HG03025 (cell line): Measurements from ENCODE around the gene TYMS.

Source experiments
- ATAC-seq: cut with Tn5 transposase; IDR thresholded peaks from one replicate; pipeline ENCODE4 v1.9.1; 2021; ENCODE audit warnings: mild to moderate bottlenecking, moderate library complexity; ENCODE audit not compliant: unreplicated experiment, low FRiP score

TYMS gene

DNA sequence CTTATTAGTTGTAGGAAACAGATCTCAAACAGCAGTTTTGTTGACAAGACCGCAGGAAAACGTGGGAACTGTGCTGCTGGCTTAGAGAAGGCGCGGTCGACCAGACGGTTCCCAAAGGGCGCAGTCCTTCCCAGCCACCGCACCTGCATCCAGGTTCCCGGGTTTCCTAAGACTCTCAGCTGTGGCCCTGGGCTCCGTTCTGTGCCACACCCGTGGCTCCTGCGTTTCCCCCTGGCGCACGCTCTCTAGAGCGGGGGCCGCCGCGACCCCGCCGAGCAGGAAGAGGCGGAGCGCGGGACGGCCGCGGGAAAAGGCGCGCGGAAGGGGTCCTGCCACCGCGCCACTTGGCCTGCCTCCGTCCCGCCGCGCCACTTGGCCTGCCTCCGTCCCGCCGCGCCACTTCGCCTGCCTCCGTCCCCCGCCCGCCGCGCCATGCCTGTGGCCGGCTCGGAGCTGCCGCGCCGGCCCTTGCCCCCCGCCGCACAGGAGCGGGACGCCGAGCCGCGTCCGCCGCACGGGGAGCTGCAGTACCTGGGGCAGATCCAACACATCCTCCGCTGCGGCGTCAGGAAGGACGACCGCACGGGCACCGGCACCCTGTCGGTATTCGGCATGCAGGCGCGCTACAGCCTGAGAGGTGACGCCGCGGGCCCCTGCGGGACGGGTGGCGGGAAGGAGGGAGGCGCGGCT, at the start of gene TYMS:
TSS of gene TYMS (plus strand) at position 343 of the 690 bp plus-strand sequence. CDS start at position 433, 90 bp downstream.
- ATAC-seq, result peak; percentile 41

GRCh38 chr18:607930-608329, 49.5 kb upstream of the TYMS start:
- ATAC-seq, result no peak

GRCh38 chr18:610214-610928, 47.1 kb upstream of the TYMS start:
- no peak for ATAC-seq

GRCh38 chr18:612156-612555, 45.3 kb upstream of the TYMS start:
- ATAC-seq, result no peak

GRCh38 chr18:614193-614592, 43.3 kb upstream of the TYMS start:
- ATAC-seq, result no peak

- ATAC-seq, result no peak
Observed at GRCh38 chr18:615092-615521, 42.3 kb upstream of the TYMS start.

DNA sequence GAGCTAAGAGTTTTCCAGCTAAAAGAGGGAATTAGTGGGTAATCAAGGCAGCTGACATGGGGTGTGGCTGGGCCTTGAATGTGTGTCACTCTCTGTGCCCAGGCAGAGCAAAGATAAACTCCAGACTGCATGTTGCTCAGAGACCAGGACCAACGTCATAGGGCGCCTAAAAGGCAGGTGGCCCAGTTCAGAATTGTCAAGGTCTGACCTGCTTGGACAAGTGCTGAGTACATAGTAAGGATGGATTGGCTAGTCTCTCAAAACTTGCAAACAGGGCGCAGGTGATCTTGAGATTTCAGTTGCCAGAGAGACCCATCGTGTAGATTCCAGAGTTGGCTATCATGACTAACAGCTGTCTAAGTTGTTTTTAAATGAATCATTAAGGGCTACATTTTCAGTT, 41.7 kb upstream of the TYMS start:
- ATAC-seq, result no peak

DNA sequence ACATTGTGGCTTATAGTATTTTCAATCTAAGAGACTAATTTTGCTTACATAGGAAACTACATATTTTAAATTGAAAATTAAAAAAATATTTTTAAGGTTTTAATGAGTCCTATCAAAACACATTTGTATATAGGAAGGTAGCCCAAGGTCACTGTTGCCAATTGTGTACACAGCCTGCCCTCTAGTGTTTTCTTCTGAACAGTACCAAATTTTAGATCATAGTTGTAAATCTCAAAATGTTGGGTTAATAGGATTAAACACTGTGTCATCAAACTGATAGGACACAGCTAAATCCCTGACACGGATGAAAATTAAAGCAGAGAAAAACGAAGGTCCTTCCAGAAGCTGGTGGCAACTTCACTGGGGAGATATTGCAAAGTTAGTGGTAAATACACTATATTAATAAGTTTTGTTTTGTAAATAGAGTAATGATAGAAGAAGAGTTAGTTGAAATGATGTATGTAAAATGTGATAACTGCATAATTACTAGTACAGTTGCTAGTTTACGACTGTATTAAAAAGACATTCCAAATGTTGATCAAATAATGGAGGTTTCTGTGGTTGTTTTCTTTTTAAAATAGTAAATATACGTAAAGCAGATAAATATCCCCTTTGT, 41.0 kb upstream of the TYMS start:
- no peak for ATAC-seq

DNA sequence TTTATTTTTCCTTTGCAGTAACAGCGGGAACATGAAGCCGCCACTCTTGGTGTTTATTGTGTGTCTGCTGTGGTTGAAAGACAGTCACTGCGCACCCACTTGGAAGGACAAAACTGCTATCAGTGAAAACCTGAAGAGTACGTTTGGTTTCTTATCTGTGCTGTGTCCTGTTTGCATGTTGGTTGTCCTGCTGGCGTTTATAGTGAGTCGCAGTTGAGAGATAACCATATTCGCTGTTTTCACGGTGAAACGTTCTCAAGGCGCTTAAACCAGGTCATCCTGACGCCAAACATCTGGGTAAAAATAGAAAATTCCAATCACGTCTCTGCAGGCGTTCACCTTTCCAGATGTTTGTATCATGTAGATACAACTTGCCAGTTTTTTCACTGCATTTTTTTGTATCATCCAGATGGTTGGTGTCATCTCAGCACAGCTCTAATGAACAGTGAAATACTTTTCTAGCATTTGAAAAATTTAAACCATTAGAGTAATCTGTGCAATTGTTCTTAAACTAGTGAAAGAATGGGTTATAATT, 39.4 kb upstream of the TYMS start:
- no peak for ATAC-seq

GRCh38 chr18:618618-619017, 38.8 kb upstream of the TYMS start:
- ATAC-seq, result no peak

DNA sequence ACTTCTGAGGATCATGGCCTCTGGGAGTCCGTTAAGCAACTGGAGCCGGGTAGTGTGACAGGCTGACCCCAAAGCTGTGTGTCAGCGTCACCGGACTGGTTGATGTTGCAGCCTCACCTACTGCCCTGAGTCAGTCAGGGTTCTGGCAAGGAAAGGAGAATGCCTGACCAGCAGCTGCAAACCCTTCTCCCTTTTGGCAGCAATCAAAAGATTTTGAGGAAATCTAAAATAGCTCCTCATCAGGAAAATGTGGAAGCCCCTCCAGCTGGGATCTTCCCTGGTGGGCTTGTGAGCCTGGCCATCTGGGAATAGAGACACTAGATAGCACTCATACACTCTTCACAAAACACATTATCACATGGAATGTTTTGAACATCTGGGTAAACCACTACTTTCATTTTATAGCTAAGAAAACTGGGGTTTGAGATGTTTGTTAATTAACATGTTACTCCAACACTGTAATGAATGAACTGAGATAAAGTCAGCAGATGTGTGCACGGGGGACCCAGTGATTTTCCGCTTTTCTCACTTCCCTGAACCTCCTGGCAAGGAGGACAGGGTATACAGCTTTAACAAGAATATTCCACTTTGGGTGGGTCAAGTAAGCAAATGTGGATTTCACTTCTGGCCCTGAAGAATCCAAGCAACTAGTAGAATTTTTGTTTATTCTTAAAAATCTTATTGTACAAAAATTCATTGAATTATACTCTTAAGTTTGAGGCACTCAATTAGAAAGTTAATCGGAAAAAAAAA, 36.0 kb upstream of the TYMS start:
- ATAC-seq, result no peak

- ATAC-seq, result no peak
Observed at GRCh38 chr18:622289-622688, 35.2 kb upstream of the TYMS start.

GRCh38 chr18:623761-624620, 33.5 kb upstream of the TYMS start:
- no peak for ATAC-seq

DNA sequence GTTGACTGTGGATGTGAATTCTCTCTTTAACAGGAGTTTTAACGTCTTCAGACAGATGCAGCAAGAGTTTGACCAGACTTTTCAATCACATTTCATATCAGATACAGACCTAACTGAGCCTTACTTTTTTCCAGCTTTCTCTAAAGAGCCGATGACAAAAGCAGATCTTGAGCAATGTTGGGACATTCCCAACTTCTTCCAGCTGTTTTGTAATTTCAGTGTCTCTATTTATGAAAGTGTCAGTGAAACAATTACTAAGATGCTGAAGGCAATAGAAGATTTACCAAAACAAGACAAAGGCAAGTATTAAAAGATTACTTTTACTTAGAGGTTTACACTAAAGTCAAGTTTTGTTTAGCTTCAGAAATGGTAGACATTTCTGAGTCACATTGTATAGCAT, 30.2 kb upstream of the TYMS start:
- no peak for ATAC-seq

GRCh38 chr18:629269-630150, 27.9 kb upstream of the TYMS start:
- no peak for ATAC-seq

GRCh38 chr18:631560-631959, 25.9 kb upstream of the TYMS start:
- no peak for ATAC-seq

DNA sequence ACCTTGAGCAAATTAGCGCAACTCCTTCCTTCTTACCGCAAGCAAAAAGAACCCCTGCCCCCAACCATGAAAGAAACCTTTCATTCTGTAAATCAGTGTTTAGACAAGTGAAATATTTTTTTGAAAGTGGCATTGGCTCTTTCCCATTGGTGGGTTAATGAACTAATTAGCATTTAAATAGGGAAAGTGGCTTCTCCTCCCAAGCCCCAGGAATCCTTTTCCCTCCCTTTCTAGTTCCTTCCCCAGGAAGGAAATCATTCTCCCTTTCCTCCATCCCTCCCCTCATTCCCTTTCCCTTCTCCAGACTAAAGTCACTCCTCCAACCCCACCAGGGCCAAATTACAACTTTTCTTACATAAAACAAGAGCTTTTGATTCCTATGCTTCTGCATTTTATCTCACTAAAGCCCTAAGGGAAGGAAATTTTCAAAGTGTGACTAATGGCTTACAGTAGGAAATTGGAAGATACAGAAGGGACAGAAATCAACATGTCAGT, 22.9 kb upstream of the TYMS start:
- ATAC-seq, result no peak

- ATAC-seq, result no peak
Observed at GRCh38 chr18:635171-635570, 22.3 kb upstream of the TYMS start.

DNA sequence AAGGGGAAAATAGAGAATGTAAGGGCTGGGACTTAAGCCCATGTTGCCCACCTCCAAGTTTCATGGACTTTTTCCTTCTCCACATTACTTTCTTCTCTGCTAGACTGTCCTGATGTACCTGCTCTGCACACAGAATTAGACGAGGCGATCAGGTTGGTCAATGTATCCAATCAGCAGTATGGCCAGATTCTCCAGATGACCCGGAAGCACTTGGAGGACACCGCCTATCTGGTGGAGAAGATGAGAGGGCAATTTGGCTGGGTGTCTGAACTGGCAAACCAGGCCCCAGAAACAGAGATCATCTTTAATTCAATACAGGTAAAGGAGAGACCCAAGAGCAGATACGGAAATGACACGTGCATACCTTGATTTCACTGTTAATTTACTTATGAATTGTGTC, 16.2 kb upstream of the TYMS start:
- no peak for ATAC-seq
